ENCODE data around the gene NDUFB5. TPM values are rescaled to one million over a fixed set of nuclear protein-coding genes. Genes with fewer than 3 reads are reported as not detected.

NDUFB5 gene
- total RNA-seq, 1 donor from 2014 or later = 82.8 TPM

GRCh38 chr3:179673523-179673922 lies 68.9 kb downstream of the NDUFB5 start:
- no peaks in the 10 kb centered on the region for H3K27me3 Mint-ChIP-seq
- no peaks in the 10 kb centered on the region for H3K4me1 Mint-ChIP-seq (ENCODE audit: low read depth)
- no peaks in the 10 kb centered on the region for H3K9me3 Mint-ChIP-seq (ENCODE audit: low read depth)
- DNase-seq (ENCODE audit: low spot score, unreplicated experiment) = no peak
- H3K4me3 Mint-ChIP-seq (ENCODE audit: low read depth) = no peak overlapping the region
- H3K36me3 Mint-ChIP-seq (ENCODE audit: insufficient read depth) = no peaks in the 10 kb centered on the region
- no peak overlapping the region for H3K27ac Mint-ChIP-seq
- TF ChIP-seq CTCF (IDR thresholded peaks at IDR 0.05; ENCODE audit: unreplicated experiment) = no peak

GRCh38 chr3:179676081-179676480 lies 71.5 kb downstream of the NDUFB5 start:
- H3K36me3 Mint-ChIP-seq (ENCODE audit: insufficient read depth) = no peaks in the 10 kb centered on the region
- no peaks in the 10 kb centered on the region for H3K27me3 Mint-ChIP-seq
- no peak for DNase-seq (ENCODE audit: low spot score, unreplicated experiment)
- TF ChIP-seq CTCF (IDR thresholded peaks at IDR 0.05; ENCODE audit: unreplicated experiment) = no peak
- no peak overlapping the region for H3K27ac Mint-ChIP-seq
- H3K4me3 Mint-ChIP-seq (ENCODE audit: low read depth) = no peak overlapping the region
- peaks cover 2% of the 10 kb centered on the region for H3K4me1 Mint-ChIP-seq (ENCODE audit: low read depth)
- H3K9me3 Mint-ChIP-seq (ENCODE audit: low read depth) = no peaks in the 10 kb centered on the region

Other genes starting within 250 kb of the NDUFB5 start
- gene GNB4, start 153.3 kb upstream of the NDUFB5 start, total RNA-seq = 1.4 and 2.6 TPM in 2 replicates
- gene ACTL6A, start 41.9 kb upstream of the NDUFB5 start, total RNA-seq = 72.4 and 75.6 TPM in 2 replicates
- 44.3 and 46.5 TPM in 2 replicates for gene MRPL47, start 156 bp upstream of the NDUFB5 start, total RNA-seq
- 10.7 and 11.8 TPM in 2 replicates for gene USP13, start 48.2 kb downstream of the NDUFB5 start, total RNA-seq